GM18505 (cell line): ENCODE data around the gene EXOC6.

Source experiments
- ATAC-seq: cut with Tn5 transposase; IDR thresholded peaks from one replicate; pipeline ENCODE4 v1.9.1; 2021; ENCODE audit not compliant: unreplicated experiment
- POLR2A ChIP-seq: IDR thresholded peaks from 4 replicates; pipeline ENCODE4 v1.6.1; 2011; ENCODE audit warnings: borderline replicate concordance; ENCODE audit not compliant: insufficient read depth, insufficient read length; ENCODE audit errors: extremely low read depth

The EXOC6 gene

DNA sequence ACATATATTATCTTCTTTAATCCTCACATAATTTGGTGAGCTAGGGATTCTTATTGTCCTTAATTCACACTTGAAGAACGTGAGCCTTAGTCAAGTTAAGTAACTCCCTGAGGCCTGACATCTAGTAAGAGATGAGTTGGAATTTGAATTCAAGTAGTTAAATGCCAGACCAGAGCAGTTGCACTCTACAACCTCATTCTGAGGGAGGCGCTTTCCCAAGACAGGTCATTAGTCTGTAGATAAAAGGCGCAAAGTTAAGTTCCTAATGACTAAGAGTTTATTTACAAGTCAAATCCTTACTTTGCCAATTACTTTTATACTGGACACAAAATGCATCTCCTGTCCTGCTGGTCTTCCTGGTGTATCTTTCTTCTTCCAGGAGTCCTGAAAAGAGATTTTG, 3.6 kb upstream of the EXOC6 start:
- ATAC-seq, result no peak
- TF ChIP-seq POLR2A, result no peak

- no peak for TF ChIP-seq POLR2A
- no peak for ATAC-seq
These were observed 2.4 kb upstream of the EXOC6 start for GRCh38 chr10:92845921-92846320.

GRCh38 chr10:92846344-92846743, 2.0 kb upstream of the EXOC6 start:
- ATAC-seq, result no peak

DNA sequence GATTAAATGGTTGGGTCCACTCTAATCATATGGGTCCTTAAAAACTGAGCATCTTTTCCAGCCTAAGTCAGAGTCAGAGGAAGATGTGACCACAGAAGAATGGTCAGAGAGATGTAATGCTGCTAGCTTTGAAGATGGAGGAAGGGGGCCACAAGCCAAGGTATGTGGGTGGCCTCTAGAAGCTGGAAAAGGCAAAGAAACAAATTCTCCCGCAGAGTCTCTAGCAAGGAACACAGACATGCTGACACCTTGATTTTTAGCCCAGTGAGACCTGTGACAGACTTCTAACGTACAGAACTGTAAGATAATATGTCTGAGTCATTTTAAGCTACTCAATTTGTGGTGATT, 1.5 kb upstream of the EXOC6 start:
- no peak for ATAC-seq
- no peak for TF ChIP-seq POLR2A

More at GRCh38 chr10:92846344-92846743, 2.0 kb upstream of the EXOC6 start:
- no peak for TF ChIP-seq POLR2A

DNA sequence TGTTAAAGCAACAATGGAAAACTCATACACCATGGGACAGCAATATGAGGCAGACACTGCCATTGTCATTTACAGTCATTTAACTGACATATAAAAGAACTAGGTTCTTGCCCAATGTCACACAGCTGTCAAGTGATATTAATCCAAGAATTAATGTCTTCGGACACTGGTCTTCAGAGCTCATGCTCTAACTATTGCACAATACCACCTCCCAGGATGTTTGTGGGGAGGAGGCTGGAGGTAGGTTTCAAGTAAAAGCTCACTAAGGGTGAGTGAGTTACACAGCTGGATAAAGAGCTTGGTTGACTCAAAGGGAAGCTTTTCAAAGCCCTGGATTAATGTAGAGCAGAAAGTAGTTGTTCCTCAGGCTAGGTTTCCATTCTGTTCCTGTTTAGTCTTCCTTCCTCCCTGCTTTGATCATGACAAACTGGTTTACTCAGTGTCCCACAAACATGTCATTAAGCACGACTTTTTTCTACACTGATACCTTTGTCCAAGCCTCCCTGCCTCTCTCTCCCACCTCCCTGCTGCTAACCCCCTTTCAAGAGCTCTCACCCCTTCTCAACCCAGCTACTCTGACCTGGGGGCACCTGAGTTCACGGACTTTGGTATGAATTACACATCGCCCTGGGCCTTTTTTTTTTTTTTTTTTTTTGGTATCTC, 987 bp upstream of the EXOC6 start:
- TF ChIP-seq POLR2A, result no peak
- ATAC-seq, result no peak

- ATAC-seq, result no peak
- TF ChIP-seq POLR2A, result no peak
These were observed 281 bp upstream of the EXOC6 start for GRCh38 chr10:92848037-92848440.

GRCh38 chr10:92849234-92849525, 860 bp downstream of the EXOC6 start:
- TF ChIP-seq POLR2A, result no peak
- ATAC-seq, result no peak

DNA sequence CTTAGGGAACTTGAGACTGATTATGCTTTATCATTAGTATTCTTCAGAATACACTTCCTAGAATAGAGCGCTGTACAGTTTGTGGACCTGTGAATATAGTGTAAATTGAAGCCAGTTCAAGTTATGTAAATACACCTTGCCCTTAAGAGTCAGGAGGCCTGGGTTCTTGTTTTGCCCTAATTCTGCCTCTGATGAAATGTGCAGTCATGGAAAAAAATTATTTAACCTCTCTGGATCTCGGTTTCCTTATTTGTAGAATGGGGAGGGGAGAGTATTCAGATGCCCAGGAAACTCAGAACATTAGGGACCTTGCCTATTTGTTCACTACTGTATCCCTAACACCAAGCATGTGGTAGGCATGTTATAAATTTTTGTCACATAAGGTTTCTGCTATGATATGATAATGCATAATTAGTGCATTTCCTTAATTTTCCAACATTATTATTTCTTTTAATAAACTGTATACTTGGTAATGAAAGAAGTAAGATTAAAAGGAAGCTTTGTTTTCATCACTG, 1.3 kb downstream of the EXOC6 start:
- no peak for ATAC-seq
- no peak for TF ChIP-seq POLR2A

- no peak for TF ChIP-seq POLR2A
- no peak for ATAC-seq
These were observed 1.9 kb downstream of the EXOC6 start for GRCh38 chr10:92850185-92850584.

- no peak for ATAC-seq
- no peak for TF ChIP-seq POLR2A
These were observed 2.7 kb downstream of the EXOC6 start for GRCh38 chr10:92851003-92851402.

GRCh38 chr10:92855560-92855959, 7.2 kb downstream of the EXOC6 start:
- no peak for TF ChIP-seq POLR2A

DNA sequence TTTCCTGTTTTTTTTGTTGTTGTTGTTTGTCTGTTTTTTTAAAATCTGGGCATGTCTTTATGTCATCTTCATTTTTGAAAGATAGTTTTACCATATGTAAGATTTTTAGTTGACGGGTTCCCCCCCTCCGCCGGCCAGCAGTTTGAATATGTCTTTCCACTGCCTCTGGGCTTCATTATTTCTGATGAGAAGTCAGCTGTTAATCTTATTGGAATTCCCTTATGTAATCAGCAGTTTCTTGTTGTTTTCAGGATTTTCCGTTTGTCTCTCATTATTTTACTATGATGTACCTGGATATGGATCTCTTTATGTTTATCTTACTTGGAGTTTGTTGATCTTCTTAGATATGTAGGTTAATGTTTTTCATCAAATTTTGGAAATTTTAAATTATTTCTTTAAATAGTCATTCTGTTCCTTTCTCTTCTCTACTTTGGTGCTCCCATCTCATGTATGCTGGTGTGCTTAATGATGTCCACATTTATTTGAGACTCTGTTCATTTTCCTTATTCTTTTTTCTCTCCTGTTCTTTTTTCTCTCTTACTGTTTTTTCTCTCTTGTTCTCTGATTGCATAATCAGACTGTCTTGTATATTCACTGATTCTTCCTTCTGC, 9.7 kb downstream of the EXOC6 start:
- no peak for TF ChIP-seq POLR2A
- no peak for ATAC-seq

More at GRCh38 chr10:92855560-92855959, 7.2 kb downstream of the EXOC6 start:
- ATAC-seq, result no peak

DNA sequence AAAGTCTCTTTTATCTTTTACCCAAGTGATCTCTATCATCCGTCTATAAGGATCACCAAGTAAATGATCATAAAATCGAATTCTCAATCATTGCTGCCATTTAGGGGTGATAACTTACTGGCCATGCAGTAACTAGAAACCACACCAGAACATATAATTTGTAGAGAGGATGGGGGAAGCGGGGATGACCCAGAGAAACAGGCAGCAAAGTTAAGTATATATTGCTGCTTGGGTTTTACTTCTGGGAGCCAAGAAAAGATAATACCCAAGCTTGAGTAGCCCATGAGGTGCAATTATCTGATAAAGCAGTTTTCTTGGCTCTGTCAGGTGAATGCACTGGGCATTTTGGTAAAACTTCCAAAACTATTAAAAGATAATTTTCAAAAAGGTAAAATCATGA, 18.9 kb downstream of the EXOC6 start:
- ATAC-seq, result no peak
- TF ChIP-seq POLR2A, result no peak

GRCh38 chr10:92868036-92868435, 19.7 kb downstream of the EXOC6 start:
- no peak for ATAC-seq
- TF ChIP-seq POLR2A, result no peak
